DOHH2 (cell line): ENCODE data around the gene GABRB1.

Experiments used
- H3F3A ChIP-seq: fragments of 200-600 bp; sonication (generic), shearing (Covaris generic); 2 replicates; pipeline ENCODE4 v1.6.0; 2016; ENCODE audit warnings: antibody characterized with exemption, mild to moderate bottlenecking; ENCODE audit not compliant: control insufficient read depth, insufficient read depth
- H3K27ac ChIP-seq: fragments of 200-600 bp; sonication (generic); 2 replicates; pipeline ENCODE4 v1.5.1; 2014; ENCODE audit warnings: low read depth, mild to moderate bottlenecking, low read length, moderate library complexity
- H3K27me3 ChIP-seq: fragments of 200-600 bp; sonication (generic); 2 replicates; pipeline ENCODE4 v1.6.1; 2014; ENCODE audit warnings: mild to moderate bottlenecking, low read length, mixed read lengths; ENCODE audit not compliant: control insufficient read depth
- H3K36me3 ChIP-seq: fragments of 200-600 bp; sonication (generic); 2 replicates; pipeline ENCODE4 v1.6.1; 2014; ENCODE audit warnings: mild to moderate bottlenecking, low read length, moderate library complexity, mixed read lengths; ENCODE audit not compliant: control insufficient read depth
- H3K4me1 ChIP-seq: fragments of 200-600 bp; sonication (generic); 2 replicates; pipeline ENCODE4 v1.6.1; 2014; ENCODE audit warnings: mild to moderate bottlenecking, low read length, mixed read lengths; ENCODE audit not compliant: control insufficient read depth
- H3K4me2 ChIP-seq: fragments of 200-600 bp; sonication (generic); 2 replicates; pipeline ENCODE4 v1.6.0; 2014; ENCODE audit warnings: mild to moderate bottlenecking, low read length, moderate library complexity
- H3K4me3 ChIP-seq: fragments of 200-600 bp; sonication (generic); 2 replicates; pipeline ENCODE4 v1.5.1; 2014; ENCODE audit warnings: mild to moderate bottlenecking, low read length, mixed read lengths
- H3K79me2 ChIP-seq: fragments of 200-600 bp; sonication (generic); 2 replicates; pipeline ENCODE4 v1.6.1; 2014; ENCODE audit warnings: mild to moderate bottlenecking, low read length, mixed read lengths; ENCODE audit not compliant: control insufficient read depth
- H3K9me2 ChIP-seq: fragments of 200-600 bp; sonication (generic); replicated peaks from 2 replicates; pipeline ENCODE4 v1.6.1; 2014; ENCODE audit warnings: mild to moderate bottlenecking, low read length, mixed read lengths; ENCODE audit not compliant: control insufficient read depth
- H3K9me3 ChIP-seq: fragments of 200-600 bp; sonication (generic); 2 replicates; pipeline ENCODE4 v1.6.1; 2014; ENCODE audit warnings: antibody characterized with exemption, low read length, mixed read lengths; ENCODE audit not compliant: control insufficient read depth, insufficient read depth
- H4K20me1 ChIP-seq: fragments of 200-600 bp; sonication (generic); 2 replicates; pipeline ENCODE4 v1.6.0; 2014; ENCODE audit warnings: low read depth, mild to moderate bottlenecking, antibody characterized with exemption, low read length, moderate library complexity; ENCODE audit not compliant: control insufficient read depth, insufficient read depth
- CTCF ChIP-seq: fragments of 200-600 bp; sonication (generic); IDR thresholded peaks from one replicate; pipeline ENCODE4 v1.5.1; 2014; ENCODE audit warnings: antibody characterized with exemption, mild to moderate bottlenecking, low read depth, low read length; ENCODE audit not compliant: poor library complexity, severe bottlenecking
- EZH2phosphoT487 ChIP-seq: fragments of 200-600 bp; sonication (generic); IDR thresholded peaks from 2 replicates; pipeline ENCODE4 v1.6.1; 2017; ENCODE audit warnings: borderline replicate concordance, mild to moderate bottlenecking, antibody characterized with exemption, low read length, moderate library complexity, mixed read lengths

GABRB1 gene

DNA sequence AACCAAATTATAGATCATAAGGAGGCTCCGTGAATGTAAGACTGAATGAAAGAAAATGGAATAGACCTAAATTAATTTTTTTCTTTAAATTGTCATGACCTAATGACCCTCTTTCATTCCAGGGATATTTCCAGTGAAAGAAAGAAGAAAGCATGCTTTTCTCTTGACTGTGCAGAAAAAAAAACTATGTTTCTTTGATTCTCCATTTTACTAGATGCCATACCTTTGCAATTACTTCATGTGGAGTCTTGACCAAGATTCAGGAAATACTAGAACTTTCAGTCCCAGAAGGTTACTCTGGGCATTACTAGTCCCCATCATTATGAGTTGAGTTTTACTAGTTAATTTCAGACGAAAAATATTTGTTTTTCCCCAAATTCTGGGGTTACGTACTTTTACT lies 438.6 kb downstream of the GABRB1 start:
- Histone ChIP-seq H3K27ac (no peak overlapping the region), H3K4me3 (no peak overlapping the region), H4K20me1 (no peaks in the 10 kb centered on the region), H3K4me2 (no peak overlapping the region), H3K9me3 (peaks cover 6% of the 10 kb centered on the region; the same call in 1 of the 2 replicates), H3K36me3 (peaks cover 9% of the 10 kb centered on the region), H3K9me2 (no peaks in the 10 kb centered on the region), H3K79me2 (no peaks in the 10 kb centered on the region), H3F3A (0 out of 2 replicates have a peak, but pooled peaks cover 2% of the 10 kb centered on the region), H3K27me3 (no peaks in the 10 kb centered on the region), H3K4me1 (peaks cover 22% of the 10 kb centered on the region)
- TF ChIP-seq CTCF = no peak
- TF ChIP-seq EZH2phosphoT487 = no peak

GRCh38 chr4:47471064-47471463 lies 439.7 kb downstream of the GABRB1 start:
- peaks cover 1% of the 10 kb centered on the region for H3K36me3 ChIP-seq
- no peak overlapping the region for H3K4me2 ChIP-seq
- no peaks in the 10 kb centered on the region for H3K79me2 ChIP-seq
- H3K27me3 ChIP-seq = no peaks in the 10 kb centered on the region
- H4K20me1 ChIP-seq = no peaks in the 10 kb centered on the region
- TF ChIP-seq EZH2phosphoT487 = no peak
- no peak for TF ChIP-seq CTCF
- H3K4me1 ChIP-seq = peaks cover 11% of the 10 kb centered on the region
- H3K9me2 ChIP-seq = no peaks in the 10 kb centered on the region
- no peaks in the 10 kb centered on the region for H3F3A ChIP-seq
- no peak overlapping the region for H3K4me3 ChIP-seq
- H3K27ac ChIP-seq = no peak overlapping the region
- H3K9me3 ChIP-seq = no peaks in the 10 kb centered on the region

- H3K9me2 ChIP-seq = no peaks in the 10 kb centered on the region
- no peaks in the 10 kb centered on the region for H3F3A ChIP-seq
- no peaks in the 10 kb centered on the region for H3K9me3 ChIP-seq
- H3K4me3 ChIP-seq = no peak overlapping the region
- H3K36me3 ChIP-seq = no peaks in the 10 kb centered on the region
- peaks cover 5% of the 10 kb centered on the region for H3K4me1 ChIP-seq
- no peaks in the 10 kb centered on the region for H3K27me3 ChIP-seq
- TF ChIP-seq CTCF = no peak
- no peak for TF ChIP-seq EZH2phosphoT487
- no peak overlapping the region for H3K4me2 ChIP-seq
- H4K20me1 ChIP-seq = no peaks in the 10 kb centered on the region
- no peak overlapping the region for H3K27ac ChIP-seq
- no peaks in the 10 kb centered on the region for H3K79me2 ChIP-seq
These were observed 440.2 kb downstream of the GABRB1 start for GRCh38 chr4:47471591-47471990.
